Glutamatergic neuron (in vitro differentiated cells): ENCODE results near the gene SYNJ2. TPM values are rescaled to one million over a fixed set of nuclear protein-coding genes. Genes with fewer than 3 reads are reported as not detected.

Experiments
- DNase-seq: peaks from one replicate; pipeline ENCODE4 v3.0.0; 2022
- H3K27ac Mint-ChIP-seq: one replicate; pipeline ENCODE4 v1.8.0; 2020; ENCODE audit warnings: mild to moderate bottlenecking, mixed read lengths, inconsistent platforms; ENCODE audit not compliant: unreplicated experiment
- H3K27me3 Mint-ChIP-seq: one replicate; pipeline ENCODE4 v1.8.0; 2020; ENCODE audit warnings: mild to moderate bottlenecking, moderate library complexity, mixed read lengths, inconsistent platforms; ENCODE audit not compliant: unreplicated experiment
- H3K36me3 Mint-ChIP-seq: one replicate; pipeline ENCODE4 v1.8.0; 2020; ENCODE audit warnings: mild to moderate bottlenecking, mixed read lengths, inconsistent platforms; ENCODE audit not compliant: unreplicated experiment
- H3K4me1 Mint-ChIP-seq: one replicate; pipeline ENCODE4 v1.8.0; 2020; ENCODE audit warnings: mild to moderate bottlenecking, low read depth, mixed read lengths, inconsistent platforms; ENCODE audit not compliant: unreplicated experiment
- H3K4me3 Mint-ChIP-seq: one replicate; pipeline ENCODE4 v1.8.0; 2020; ENCODE audit warnings: mild to moderate bottlenecking, mixed read lengths, inconsistent platforms; ENCODE audit not compliant: unreplicated experiment
- H3K9me3 Mint-ChIP-seq: one replicate; pipeline ENCODE4 v1.8.0; 2020; ENCODE audit warnings: mild to moderate bottlenecking, moderate library complexity, mixed read lengths, inconsistent platforms; ENCODE audit not compliant: unreplicated experiment
- CTCF ChIP-seq: fragments of 200-600 bp; sonication (generic); IDR thresholded peaks from one replicate; pipeline ENCODE4 v1.5.0; 2021; ENCODE audit not compliant: partially characterized antibody, unreplicated experiment
- total RNA-seq: library from RNA; stranded (reverse); fragmentation: NEBNext Ultra II Directional; extraction: Animal tissue kit (Norgen Biotek cat#: 25700); gene quantifications from one replicate; pipeline ENCODE4 v1.2.1, GENCODE V29; 2021; ENCODE audit not compliant: unreplicated experiment

SYNJ2 gene
- total RNA-seq, 1 donor from 2014 or later = 2.4 TPM

GRCh38 chr6:157981132-157981394, 600 bp upstream of the SYNJ2 start:
- H3K27ac Mint-ChIP-seq = no peak overlapping the region
- H3K4me3 Mint-ChIP-seq = peak overlapping the region; percentile 76
- no peak for DNase-seq

DNA sequence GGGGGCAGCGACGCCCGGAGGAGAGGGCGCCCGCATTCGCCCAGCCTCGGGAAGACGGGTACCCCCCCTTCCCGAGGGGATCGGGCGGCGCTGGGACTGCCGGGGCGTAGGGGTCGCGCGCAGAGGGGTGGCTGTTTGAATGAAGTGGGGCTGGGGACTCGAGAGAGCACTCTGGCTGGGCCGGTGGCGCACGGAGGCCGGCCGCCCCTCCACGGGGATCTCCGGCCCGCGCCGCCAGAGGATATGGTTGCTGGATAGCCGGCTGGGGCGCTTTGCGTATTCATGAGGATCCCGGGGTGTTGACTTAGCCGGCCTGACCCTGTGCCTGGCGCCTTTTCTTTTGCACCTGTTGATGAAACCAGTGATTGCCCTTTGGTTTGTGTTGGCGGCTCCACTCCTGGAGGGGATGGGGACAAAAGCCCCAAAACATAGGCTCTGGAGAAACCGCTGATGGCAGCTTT, 469 bp downstream of the SYNJ2 start:
- peak overlapping the region; percentile 80 for H3K4me3 Mint-ChIP-seq
- H3K36me3 Mint-ChIP-seq = no peaks in the 10 kb centered on the region
- DNase-seq = peak; percentile 47
- peaks cover 8% of the 10 kb centered on the region for H3K4me1 Mint-ChIP-seq
- peak overlapping the region; percentile 38 for H3K27ac Mint-ChIP-seq
- peaks cover 8% of the 10 kb centered on the region for H3K9me3 Mint-ChIP-seq
- TF ChIP-seq CTCF = no peak
- H3K27me3 Mint-ChIP-seq = peaks cover 10% of the 10 kb centered on the region

More at GRCh38 chr6:157981132-157981394, 600 bp upstream of the SYNJ2 start:
- no peak for TF ChIP-seq CTCF
- peaks cover 8% of the 10 kb centered on the region for H3K4me1 Mint-ChIP-seq
- H3K9me3 Mint-ChIP-seq = peaks cover 7% of the 10 kb centered on the region
- no peaks in the 10 kb centered on the region for H3K36me3 Mint-ChIP-seq
- peaks cover 12% of the 10 kb centered on the region for H3K27me3 Mint-ChIP-seq

- no peak for TF ChIP-seq CTCF
- H3K4me3 Mint-ChIP-seq = peak overlapping the region; percentile 80
- peaks cover 10% of the 10 kb centered on the region for H3K27me3 Mint-ChIP-seq
- H3K9me3 Mint-ChIP-seq = peaks cover 8% of the 10 kb centered on the region
- peaks cover 8% of the 10 kb centered on the region for H3K4me1 Mint-ChIP-seq
- H3K27ac Mint-ChIP-seq = peak overlapping the region; percentile 38
- DNase-seq = no peak
- no peaks in the 10 kb centered on the region for H3K36me3 Mint-ChIP-seq
Observed at GRCh38 chr6:157982563-157983405, 1.1 kb downstream of the SYNJ2 start.

DNA sequence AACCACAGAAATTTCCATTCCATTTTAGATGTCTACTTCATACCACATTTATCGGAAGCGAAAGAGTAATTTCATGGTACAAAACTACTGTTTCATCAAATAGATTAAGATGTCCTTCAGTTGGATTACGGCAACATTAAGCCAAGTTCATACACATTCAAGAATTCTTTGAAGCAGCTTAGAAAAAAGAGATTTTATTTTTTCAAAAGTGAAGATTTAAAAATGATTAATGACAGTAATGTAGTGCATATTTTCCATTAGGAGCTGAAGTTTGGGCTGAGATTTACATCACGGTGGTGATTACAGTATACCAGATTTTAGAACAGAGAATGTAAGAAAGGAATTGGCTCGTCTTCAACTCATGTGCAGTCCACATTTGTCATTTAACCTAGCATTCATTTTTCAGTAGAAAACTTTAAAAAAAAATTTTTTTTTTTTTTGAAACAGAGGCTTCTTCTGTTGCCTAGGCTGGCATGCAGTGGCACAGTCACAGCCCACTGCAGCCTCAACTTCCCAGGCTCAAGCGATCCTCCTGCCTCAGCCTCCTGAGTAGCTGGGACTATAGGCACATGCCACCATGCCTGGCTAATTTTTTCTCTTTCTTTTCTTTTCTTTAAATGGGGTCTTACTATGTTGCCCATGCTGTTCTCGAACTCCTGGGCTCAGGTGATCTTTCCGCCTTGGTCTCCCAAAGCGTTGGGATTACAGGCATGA, 1.9 kb downstream of the SYNJ2 start:
- Mint-ChIP-seq H3K27ac (no peak overlapping the region), H3K36me3 (no peaks in the 10 kb centered on the region), H3K9me3 (peaks cover 6% of the 10 kb centered on the region), H3K27me3 (peaks cover 10% of the 10 kb centered on the region), H3K4me3 (peak overlapping the region; percentile 39), H3K4me1 (peaks cover 8% of the 10 kb centered on the region)
- DNase-seq = no peak
- no peak for TF ChIP-seq CTCF

DNA sequence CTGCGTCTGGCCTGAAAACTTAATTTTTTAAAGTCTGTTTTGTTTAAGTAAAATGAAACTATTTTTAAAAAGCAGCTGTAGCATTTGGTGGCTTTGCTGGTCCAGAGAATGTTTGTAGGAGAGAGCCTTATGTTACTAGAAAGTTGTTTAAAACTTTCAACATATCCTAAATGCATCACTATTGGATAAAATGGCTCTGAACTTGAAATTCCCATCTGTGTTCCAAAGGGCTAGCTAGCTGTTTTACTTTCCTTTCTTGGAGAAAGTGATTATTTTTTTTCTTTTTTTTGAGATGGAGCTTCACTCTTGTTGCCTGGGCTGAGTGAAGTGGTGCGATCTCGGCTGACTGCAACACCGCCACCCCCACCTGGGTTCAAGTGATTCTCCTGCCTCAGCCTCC, 2.5 kb downstream of the SYNJ2 start:
- H3K36me3 Mint-ChIP-seq = no peaks in the 10 kb centered on the region
- peaks cover 6% of the 10 kb centered on the region for H3K9me3 Mint-ChIP-seq
- peaks cover 10% of the 10 kb centered on the region for H3K27me3 Mint-ChIP-seq
- no peak overlapping the region for H3K4me3 Mint-ChIP-seq
- DNase-seq = no peak
- H3K4me1 Mint-ChIP-seq = peaks cover 8% of the 10 kb centered on the region
- TF ChIP-seq CTCF = no peak
- no peak overlapping the region for H3K27ac Mint-ChIP-seq
